Central memory CD8-positive, alpha-beta T cell (primary cell): ENCODE results near the gene RPL18.
"Not testable (repeated sequence)": the region's sequence is repeated elsewhere in the genome, so short reads cannot be mapped to it uniquely, and the experiment has no call there.

Experiments used
- ATAC-seq: fragments of 150-1000 bp; cut with Tn5 transposase; replicated peaks from 2 replicates; pipeline ENCODE4 v1.10.0; 2022; ENCODE audit warnings: mild to moderate bottlenecking, moderate FRiP score, moderate number of reproducible peaks; ENCODE audit not compliant: poor library complexity, severe bottlenecking; ENCODE audit errors: extremely low read depth
- DNase-seq, 2 donors: peaks; one replicate each; pipeline ENCODE4 v3.0.0; 2021; ENCODE audit warnings: low spot score in 2 of 2
- H3K27ac Mint-ChIP-seq: one replicate; pipeline ENCODE4 v1.8.0; 2022; ENCODE audit warnings: low read depth, mild to moderate bottlenecking, moderate library complexity, mixed read lengths
- H3K27me3 Mint-ChIP-seq: one replicate; pipeline ENCODE4 v1.8.0; 2022; ENCODE audit warnings: mixed read lengths
- H3K36me3 Mint-ChIP-seq: one replicate; pipeline ENCODE4 v1.8.0; 2022; ENCODE audit warnings: mild to moderate bottlenecking, moderate library complexity, mixed read lengths; ENCODE audit not compliant: insufficient read depth
- H3K4me1 Mint-ChIP-seq: one replicate; pipeline ENCODE4 v1.8.0; 2022; ENCODE audit warnings: mixed read lengths
- H3K4me3 Mint-ChIP-seq: one replicate; pipeline ENCODE4 v1.8.0; 2022; ENCODE audit warnings: mild to moderate bottlenecking, moderate library complexity, mixed read lengths
- H3K9me3 Mint-ChIP-seq: one replicate; pipeline ENCODE4 v1.8.0; 2022; ENCODE audit warnings: mixed read lengths

RPL18 gene

GRCh38 chr19:48632692-48633147, 13.7 kb upstream of the RPL18 start:
- no peak for ATAC-seq
- no peak overlapping the region for H3K4me3 Mint-ChIP-seq
- peaks cover 32% of the 10 kb centered on the region for H3K36me3 Mint-ChIP-seq
- DNase-seq = no peak
- no peaks in the 10 kb centered on the region for H3K9me3 Mint-ChIP-seq
- H3K27me3 Mint-ChIP-seq = no peaks in the 10 kb centered on the region
- H3K27ac Mint-ChIP-seq = no peak overlapping the region
- H3K4me1 Mint-ChIP-seq = peaks cover 28% of the 10 kb centered on the region

- H3K4me1 Mint-ChIP-seq = peaks cover 25% of the 10 kb centered on the region
- not testable (repeated sequence) for H3K9me3 Mint-ChIP-seq, H3K27me3 Mint-ChIP-seq, H3K4me3 Mint-ChIP-seq, DNase-seq, H3K27ac Mint-ChIP-seq, ATAC-seq
- H3K36me3 Mint-ChIP-seq = peaks cover 29% of the 10 kb centered on the region
Observed at GRCh38 chr19:48632286-48632685, 13.3 kb upstream of the RPL18 start.

- Mint-ChIP-seq H3K27ac (no peak overlapping the region), H3K4me3 (no peak overlapping the region), H3K27me3 (no peaks in the 10 kb centered on the region), H3K36me3 (peaks cover 34% of the 10 kb centered on the region), H3K9me3 (no peaks in the 10 kb centered on the region), H3K4me1 (peaks cover 24% of the 10 kb centered on the region)
- ATAC-seq (no peak), DNase-seq (no peak)
Observed at GRCh38 chr19:48631225-48631624, 12.2 kb upstream of the RPL18 start.

GRCh38 chr19:48630296-48631063, 11.5 kb upstream of the RPL18 start:
- H3K27ac Mint-ChIP-seq = no peak overlapping the region
- H3K27me3 Mint-ChIP-seq = no peaks in the 10 kb centered on the region
- H3K9me3 Mint-ChIP-seq = no peaks in the 10 kb centered on the region
- no peak for DNase-seq
- H3K4me3 Mint-ChIP-seq = no peak overlapping the region
- no peak for ATAC-seq
- peaks cover 25% of the 10 kb centered on the region for H3K4me1 Mint-ChIP-seq
- peaks cover 30% of the 10 kb centered on the region for H3K36me3 Mint-ChIP-seq

GRCh38 chr19:48629599-48630295, 10.8 kb upstream of the RPL18 start:
- Mint-ChIP-seq H3K36me3 (peaks cover 26% of the 10 kb centered on the region), H3K27me3 (no peaks in the 10 kb centered on the region), H3K4me1 (peaks cover 26% of the 10 kb centered on the region), H3K4me3 (no peak overlapping the region), H3K27ac (no peak overlapping the region), H3K9me3 (no peaks in the 10 kb centered on the region)
- DNase-seq (no peak), ATAC-seq (no peak)

- Mint-ChIP-seq H3K4me3 (no peak overlapping the region), H3K4me1 (peaks cover 26% of the 10 kb centered on the region), H3K27me3 (no peaks in the 10 kb centered on the region), H3K36me3 (peaks cover 26% of the 10 kb centered on the region), H3K27ac (no peak overlapping the region), H3K9me3 (no peaks in the 10 kb centered on the region)
- DNase-seq (no peak), ATAC-seq (no peak)
Observed at GRCh38 chr19:48629297-48629598, 10.3 kb upstream of the RPL18 start.

- Mint-ChIP-seq H3K4me1 (peaks cover 29% of the 10 kb centered on the region), H3K9me3 (no peaks in the 10 kb centered on the region), H3K4me3 (no peak overlapping the region), H3K27ac (no peak overlapping the region), H3K36me3 (peaks cover 23% of the 10 kb centered on the region), H3K27me3 (no peaks in the 10 kb centered on the region)
- ATAC-seq (no peak), DNase-seq (no peak)
Observed at GRCh38 chr19:48628486-48629296, 9.7 kb upstream of the RPL18 start.

GRCh38 chr19:48627865-48628314, 8.9 kb upstream of the RPL18 start:
- Mint-ChIP-seq H3K27ac (no peak overlapping the region), H3K4me3 (no peak overlapping the region), H3K9me3 (no peaks in the 10 kb centered on the region), H3K36me3 (peaks cover 23% of the 10 kb centered on the region), H3K4me1 (peaks cover 35% of the 10 kb centered on the region), H3K27me3 (no peaks in the 10 kb centered on the region)
- DNase-seq = no peak
- ATAC-seq = no peak

- ATAC-seq (no peak), DNase-seq (no peak)
- Mint-ChIP-seq H3K4me1 (peaks cover 35% of the 10 kb centered on the region), H3K4me3 (no peak overlapping the region), H3K27me3 (no peaks in the 10 kb centered on the region), H3K27ac (no peak overlapping the region), H3K36me3 (peaks cover 24% of the 10 kb centered on the region), H3K9me3 (no peaks in the 10 kb centered on the region)
Observed at GRCh38 chr19:48627201-48627864, 8.4 kb upstream of the RPL18 start.

GRCh38 chr19:48625891-48626327, 6.9 kb upstream of the RPL18 start:
- Mint-ChIP-seq H3K4me1 (peaks cover 35% of the 10 kb centered on the region), H3K27ac (no peak overlapping the region), H3K9me3 (no peaks in the 10 kb centered on the region), H3K36me3 (peaks cover 16% of the 10 kb centered on the region), H3K27me3 (no peaks in the 10 kb centered on the region), H3K4me3 (no peak overlapping the region)
- DNase-seq = no peak
- ATAC-seq = no peak

GRCh38 chr19:48624791-48625723, 6.1 kb upstream of the RPL18 start:
- no peak for DNase-seq
- Mint-ChIP-seq H3K4me1 (peaks cover 38% of the 10 kb centered on the region), H3K36me3 (peaks cover 16% of the 10 kb centered on the region), H3K27ac (no peak overlapping the region), H3K9me3 (no peaks in the 10 kb centered on the region), H3K4me3 (peak overlapping the region; percentile 77), H3K27me3 (no peaks in the 10 kb centered on the region)
- no peak for ATAC-seq
